CD4-positive, alpha-beta memory T cell (primary cell): ENCODE results near the gene TRIM46. TPM values are rescaled to one million over a fixed set of nuclear protein-coding genes. Genes with fewer than 3 reads are reported as not detected.
A peak's percentile ranks its signal among the peaks of the same experiment; 100 is the strongest.
"Not testable (repeated sequence)": the region's sequence is repeated elsewhere in the genome, so short reads cannot be mapped to it uniquely, and the experiment has no call there.

Source experiments
- CTCF ChIA-PET: fragments of 350-600 bp; sonication (Branson Sonifier 250); formaldehyde crosslinking; loops from one replicate; lab custom pipeline; 2021; ENCODE audit warnings: inconsistent platforms; ENCODE audit not compliant: partially characterized antibody; lab: Charles Lee
- POLR2A ChIA-PET: fragments of 350-600 bp; sonication (Branson Sonifier 250); formaldehyde crosslinking; loops from one replicate; lab custom pipeline; 2021; ENCODE audit not compliant: partially characterized antibody; lab: Charles Lee
- DNase-seq, 5 donors: peaks; one replicate each; pipeline versions ENCODE4 v3.0.0 to v3.0.0-alpha.2; 2020 to 2022; ENCODE audit warnings: mixed read lengths in 1 of 5
- H3K27ac ChIP-seq: one replicate; pipeline ENCODE4 v1.7.0; 2013; ENCODE audit warnings: low read depth, low read length
- H3K27me3 ChIP-seq: 2 replicates; pipeline ENCODE4 v1.7.0; 2013; ENCODE audit warnings: mild to moderate bottlenecking, low read length, moderate library complexity; ENCODE audit not compliant: insufficient read depth
- H3K36me3 ChIP-seq: 2 replicates; pipeline ENCODE4 v1.7.0; 2013; ENCODE audit warnings: mild to moderate bottlenecking, low read length, moderate library complexity; ENCODE audit not compliant: insufficient read depth
- H3K4me1 ChIP-seq: 2 replicates; pipeline ENCODE4 v1.7.0; 2013; ENCODE audit warnings: mild to moderate bottlenecking, low read length, moderate library complexity; ENCODE audit not compliant: insufficient read depth
- H3K4me3 ChIP-seq, 2 donors: one replicate each; pipeline ENCODE4 v1.7.0; 2013; ENCODE audit warnings: low read length in 2 of 2, mild to moderate bottlenecking in 1 of 2
- H3K9me3 ChIP-seq, 2 donors: one replicate each; pipeline ENCODE4 v1.7.0; 2013; ENCODE audit warnings: low read length in 2 of 2, control low read depth in 1 of 2; ENCODE audit not compliant: control insufficient read depth in 1 of 2
- H3K27ac Mint-ChIP-seq, 7 donors: one replicate each; pipeline ENCODE4 v1.8.0; 2020 to 2021; ENCODE audit warnings: mixed read lengths in 7 of 7, mild to moderate bottlenecking in 6 of 7, inconsistent platforms in 3 of 7, moderate library complexity in 3 of 7
- H3K27me3 Mint-ChIP-seq, 2 donors: one replicate each; pipeline ENCODE4 v1.8.0; 2020 to 2021; ENCODE audit warnings: mixed read lengths in 2 of 2
- H3K36me3 Mint-ChIP-seq, 2 donors: one replicate each; pipeline ENCODE4 v1.8.0; 2020 to 2021; ENCODE audit warnings: mixed read lengths in 2 of 2, inconsistent platforms in 1 of 2, mild to moderate bottlenecking in 1 of 2
- H3K4me1 Mint-ChIP-seq, 4 donors: one replicate each; pipeline ENCODE4 v1.8.0; 2020 to 2021; ENCODE audit warnings: mixed read lengths in 4 of 4, mild to moderate bottlenecking in 1 of 4
- H3K4me3 Mint-ChIP-seq, 8 donors: one replicate each; pipeline ENCODE4 v1.8.0; 2020 to 2021; ENCODE audit warnings: mixed read lengths in 8 of 8, mild to moderate bottlenecking in 7 of 8, moderate library complexity in 6 of 8, inconsistent platforms in 3 of 8
- H3K9me3 Mint-ChIP-seq, 8 donors: one replicate each; pipeline ENCODE4 v1.8.0; 2020 to 2021; ENCODE audit warnings: mixed read lengths in 8 of 8, mild to moderate bottlenecking in 5 of 8, inconsistent platforms in 3 of 8, moderate library complexity in 1 of 8
- intact Hi-C: fragments of 100-400 bp; cut with micrococcal nuclease; formaldehyde crosslinking; loops from one replicate; pipeline ENCODE4 v1.15.1; 2023
- polyA plus RNA-seq, 2 donors: library from polyadenylated mRNA; unstranded; fragments of 300-500 nt; fragmentation: Illumina TruSeq; gene quantifications; one replicate each; pipeline ENCODE4 v1.2.3, GENCODE V29; 2021
- total RNA-seq, 2 experiments: library from RNA; stranded (reverse); gene quantifications; one replicate each; pipeline ENCODE4 v1.2.3, GENCODE V29; 2021

The TRIM46 gene
- total and polyA plus RNA-seq, 4 experiments from 2014 or later = 1.6 to 8.5 (median 6.0) TPM

DNA sequence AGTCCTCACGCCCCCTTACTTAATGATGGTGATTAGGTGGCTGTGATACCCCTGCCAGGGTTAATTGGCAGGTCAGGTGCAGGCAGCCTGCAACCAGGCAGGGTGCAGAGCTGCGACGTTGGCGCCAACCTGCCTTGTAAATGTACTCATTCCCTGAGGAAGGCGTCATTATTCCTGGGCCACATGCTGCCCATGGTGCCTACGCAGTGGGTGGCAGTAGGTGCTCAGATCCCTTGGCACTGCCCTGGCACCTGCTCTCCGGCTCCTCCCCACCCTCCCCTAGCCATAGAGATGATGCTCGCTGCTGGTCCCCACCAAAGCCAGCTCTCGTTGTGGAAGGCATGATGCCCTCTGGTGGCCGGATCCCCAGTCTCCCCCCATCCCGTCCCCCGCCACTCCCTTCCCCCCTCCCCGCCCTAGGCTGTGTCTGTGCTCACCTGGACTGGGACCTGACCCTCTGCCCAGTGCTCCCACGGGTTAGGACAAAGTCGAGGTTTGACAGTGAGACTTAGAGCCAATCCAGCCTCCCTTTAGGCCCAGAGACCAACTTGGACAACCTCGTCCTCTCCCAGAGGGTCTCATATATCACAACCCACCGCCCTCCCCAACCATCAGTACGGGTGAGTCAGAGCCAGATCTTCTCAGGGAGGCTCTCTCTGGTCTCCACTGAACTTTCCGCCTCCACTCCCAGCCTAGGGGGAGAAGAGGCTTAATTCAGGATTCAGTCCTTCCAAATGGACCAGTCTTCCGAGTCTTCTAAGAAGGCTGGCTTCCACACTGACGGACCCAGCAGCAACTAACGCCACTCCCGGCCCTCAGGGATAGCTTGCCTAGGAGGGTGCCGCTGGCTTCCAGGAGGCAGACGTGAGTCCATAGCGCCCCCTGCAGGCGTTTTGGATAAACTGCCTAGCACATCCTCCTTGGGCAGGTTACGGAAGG lies 6.2 kb upstream of the TRIM46 start:
- ChIA-PET POLR2A (interaction anchor here (0.7 to 2.1 kb wide), 3 partner anchors 22 to 82 kb away, joined by 3 to 14 read pairs (median 3); no protein-coding TSS in a partner anchor), CTCF (interaction anchor here (0.6 to 12.5 kb wide), 15 partner anchors 10 to 234 kb away, joined by 3 to 229 read pairs (median 5); partner anchors contain the start of gene SLC50A1)
- H3K4me1 ChIP-seq = peaks cover 22% of the 10 kb centered on the region
- Mint-ChIP-seq H3K36me3 (peaks cover 15 to 21% of the 10 kb centered on the region in 2 donors), H3K9me3 (peaks cover 0 to 2% (median 0%) of the 10 kb centered on the region in 8 donors), H3K27me3 (no peaks in the 10 kb centered on the region), H3K27ac (peak overlapping the region in 5 of 7 donors; percentile 14 to 70 (median 57)), H3K4me1 (peaks cover 14 to 28% (median 26%) of the 10 kb centered on the region in 4 donors), H3K4me3 (peak overlapping the region in 7 of 8 donors; percentile 46 to 68 (median 59))
- no peaks in the 10 kb centered on the region for H3K9me3 ChIP-seq
- H3K27ac ChIP-seq = no peak overlapping the region
- DNase-seq = peak; percentile 79 to 83 (median 81)
- intact Hi-C loops = loop anchor here (1.0 kb wide), 1 partner anchor 76 kb away; no protein-coding TSS in a partner anchor
- H3K27me3 ChIP-seq = no peaks in the 10 kb centered on the region
- H3K4me3 ChIP-seq = no peak overlapping the region
- H3K36me3 ChIP-seq = peaks cover 18% of the 10 kb centered on the region

DNA sequence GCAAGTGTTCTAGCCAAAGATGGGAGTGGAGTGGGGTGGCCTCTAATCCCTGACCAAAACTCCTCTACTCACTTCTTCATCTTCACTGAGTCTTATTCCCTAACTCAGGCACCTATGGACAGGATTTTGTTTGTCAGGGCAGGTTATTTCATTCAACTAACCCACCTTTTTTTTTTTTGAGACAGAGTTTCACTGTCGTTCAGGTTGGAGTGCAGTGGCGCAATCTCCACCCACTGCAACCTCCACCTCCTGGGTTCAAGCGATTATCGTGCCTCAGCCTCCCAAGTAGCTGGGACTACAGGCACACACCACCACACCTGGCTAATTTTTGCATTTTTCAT lies 5.6 kb upstream of the TRIM46 start:
- H3K4me3 ChIP-seq, DNase-seq, H3K27ac ChIP-seq, H3K27me3 Mint-ChIP-seq, H3K27me3 ChIP-seq, intact Hi-C loops, H3K9me3 Mint-ChIP-seq, H3K9me3 ChIP-seq: not testable (repeated sequence)
- H3K36me3 ChIP-seq = peaks cover 18% of the 10 kb centered on the region
- CTCF ChIA-PET = interaction anchor here (0.7 to 12.5 kb wide), 15 partner anchors 9 to 374 kb away, joined by 3 to 229 read pairs (median 5); partner anchors contain the start of gene SLC50A1
- H3K4me3 Mint-ChIP-seq = peak overlapping the region in 2 of 8 donors; percentile 18 to 61
- H3K27ac Mint-ChIP-seq = peak overlapping the region in 4 of 7 donors; percentile 14 to 70 (median 50)
- peaks cover 15 to 25% of the 10 kb centered on the region in 2 donors for H3K36me3 Mint-ChIP-seq
- peaks cover 25% of the 10 kb centered on the region for H3K4me1 ChIP-seq
- H3K4me1 Mint-ChIP-seq = peaks cover 15 to 33% (median 29%) of the 10 kb centered on the region in 4 donors
- POLR2A ChIA-PET = interaction anchor here (0.7 to 2.1 kb wide), 2 partner anchors 22 to 77 kb away, joined by 3 to 14 read pairs; no protein-coding TSS in a partner anchor

DNA sequence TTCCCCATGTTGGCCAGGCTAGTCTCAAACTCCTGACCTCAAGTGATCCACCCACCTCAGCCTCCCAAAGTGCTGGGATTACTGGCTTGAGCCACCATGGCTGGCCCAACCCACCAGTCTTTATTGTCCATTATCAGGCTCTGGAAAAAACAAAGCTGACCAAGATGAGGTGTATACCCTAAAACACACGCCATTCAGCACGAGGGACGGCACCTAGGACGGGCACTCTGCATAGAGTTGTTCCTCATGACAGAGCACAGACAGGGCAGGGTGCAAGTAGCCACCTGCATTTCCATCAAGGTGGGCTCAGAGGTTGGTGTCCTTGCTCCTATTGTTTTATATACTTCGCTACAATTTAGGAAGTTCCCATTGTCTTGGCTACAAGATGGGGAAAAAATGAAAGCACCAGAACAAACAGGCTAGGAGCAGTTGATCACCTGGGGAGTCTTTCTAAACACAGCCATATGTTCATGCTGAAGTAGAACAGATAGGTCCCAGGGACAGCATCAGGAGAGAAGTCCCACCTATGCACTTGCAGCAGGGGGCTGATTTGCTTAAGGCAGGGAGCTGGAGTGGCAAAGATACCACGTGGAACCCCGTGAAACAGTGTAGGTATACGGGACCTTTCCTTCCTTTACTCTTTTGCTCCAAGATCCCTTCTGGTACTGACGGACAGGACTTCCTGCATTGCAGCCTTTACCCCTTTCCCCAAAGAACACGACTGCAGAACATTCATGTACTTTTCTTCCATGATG lies 5.0 kb upstream of the TRIM46 start:
- peak overlapping the region in 2 of 7 donors; percentile 35 to 59 for H3K27ac Mint-ChIP-seq
- H3K4me3 ChIP-seq = no peak overlapping the region
- no peaks in the 10 kb centered on the region for H3K27me3 Mint-ChIP-seq
- H3K9me3 ChIP-seq = no peaks in the 10 kb centered on the region
- H3K27ac ChIP-seq = no peak overlapping the region
- peaks cover 0 to 2% (median 0%) of the 10 kb centered on the region in 8 donors for H3K9me3 Mint-ChIP-seq
- no peak overlapping the region for H3K4me3 Mint-ChIP-seq
- H3K4me1 ChIP-seq = peaks cover 29% of the 10 kb centered on the region
- H3K27me3 ChIP-seq = no peaks in the 10 kb centered on the region
- ChIA-PET CTCF (interaction anchor here (0.6 to 12.5 kb wide), 17 partner anchors 9 to 374 kb away, joined by 3 to 229 read pairs (median 5); partner anchors contain the start of gene SLC50A1), POLR2A (interaction anchor here (0.9 to 2.1 kb wide), 4 partner anchors 34 to 104 kb away, joined by 3 to 14 read pairs (median 4); no protein-coding TSS in a partner anchor)
- peaks cover 15 to 28% of the 10 kb centered on the region in 2 donors for H3K36me3 Mint-ChIP-seq
- H3K4me1 Mint-ChIP-seq = peaks cover 21 to 39% (median 34%) of the 10 kb centered on the region in 4 donors
- intact Hi-C loops = no loop called here
- no peak for DNase-seq
- peaks cover 18% of the 10 kb centered on the region for H3K36me3 ChIP-seq

DNA sequence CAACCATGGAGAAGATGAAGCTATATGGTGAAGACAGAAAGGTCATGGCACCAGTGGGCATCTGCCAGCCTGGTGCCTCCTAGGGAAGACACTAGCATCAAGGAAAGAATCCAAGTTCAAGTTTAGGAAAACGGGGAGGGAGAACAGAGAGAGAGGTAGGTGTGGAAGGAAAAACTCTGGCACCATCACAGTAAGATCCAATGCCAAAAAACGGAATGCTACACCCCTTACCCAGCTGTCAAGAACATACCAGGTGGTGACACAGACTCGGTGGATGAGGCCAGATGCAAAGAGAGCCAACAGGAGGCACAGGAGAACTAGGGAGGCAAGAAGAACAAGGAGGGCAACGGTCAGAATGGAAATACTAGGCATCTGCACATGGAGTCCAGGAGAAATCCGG lies 4.1 kb upstream of the TRIM46 start:
- H3K36me3 Mint-ChIP-seq = peaks cover 15 to 31% of the 10 kb centered on the region in 2 donors
- H3K4me1 Mint-ChIP-seq = peaks cover 25 to 48% (median 39%) of the 10 kb centered on the region in 4 donors
- no peaks in the 10 kb centered on the region for H3K9me3 ChIP-seq
- no peaks in the 10 kb centered on the region for H3K27me3 Mint-ChIP-seq
- H3K36me3 ChIP-seq = peaks cover 18% of the 10 kb centered on the region
- no peak overlapping the region for H3K4me3 ChIP-seq
- H3K4me3 Mint-ChIP-seq = peak overlapping the region in 1 of 8 donors; percentile 49
- H3K27ac Mint-ChIP-seq = peak overlapping the region in 4 of 7 donors; percentile 3 to 83 (median 60)
- no peak overlapping the region for H3K27ac ChIP-seq
- H3K4me1 ChIP-seq = peaks cover 33% of the 10 kb centered on the region
- H3K27me3 ChIP-seq = no peaks in the 10 kb centered on the region
- intact Hi-C loops = no loop called here
- ChIA-PET CTCF (interaction anchor here (1.1 to 12.5 kb wide), 8 partner anchors 14 to 84 kb away, joined by 3 to 229 read pairs (median 6); no protein-coding TSS in a partner anchor), POLR2A (interaction anchor here (0.9 to 1.3 kb wide), 3 partner anchors 34 to 105 kb away, joined by 3 to 4 read pairs (median 3); no protein-coding TSS in a partner anchor)
- DNase-seq = no peak
- peaks cover 0 to 2% (median 0%) of the 10 kb centered on the region in 8 donors for H3K9me3 Mint-ChIP-seq

DNA sequence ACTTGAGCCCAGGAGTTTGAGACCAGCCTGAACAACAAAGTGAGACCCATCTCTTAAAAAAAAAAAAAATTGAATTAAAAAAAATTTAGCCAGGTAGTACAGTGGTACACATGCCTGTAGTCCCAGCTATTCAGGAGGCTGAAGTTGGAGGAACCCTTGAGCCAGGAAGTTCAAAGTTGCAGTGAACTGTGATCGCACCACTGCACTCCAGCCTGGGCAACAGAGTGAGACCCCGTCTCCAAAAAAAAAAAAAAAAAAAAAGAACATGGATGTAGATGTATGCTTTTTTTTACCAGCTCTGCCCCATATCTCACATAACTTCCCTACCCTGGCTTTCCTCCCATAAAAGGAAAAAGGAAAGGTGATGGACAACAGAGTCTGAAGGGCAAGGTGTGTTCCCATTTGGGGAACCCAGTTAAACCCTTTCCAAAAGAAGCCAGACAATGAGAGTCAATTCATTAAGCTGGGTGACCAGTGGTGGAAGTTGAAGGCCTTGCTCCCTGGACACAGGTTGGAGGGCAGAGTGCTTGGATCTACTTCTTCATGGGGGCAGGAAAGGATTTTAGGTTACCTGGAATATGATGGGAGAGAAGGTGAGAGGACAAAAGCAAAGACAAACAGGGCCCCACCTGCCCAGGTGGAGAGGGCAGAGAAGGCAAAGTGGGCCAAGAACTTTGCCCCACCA lies 3.4 kb upstream of the TRIM46 start:
- no peak for DNase-seq
- Histone ChIP-seq H3K27me3 (no peaks in the 10 kb centered on the region), H3K4me1 (peaks cover 40% of the 10 kb centered on the region), H3K4me3 (no peak overlapping the region), H3K36me3 (peaks cover 18% of the 10 kb centered on the region), H3K27ac (no peak overlapping the region), H3K9me3 (no peaks in the 10 kb centered on the region)
- H3K4me1 Mint-ChIP-seq = peaks cover 31 to 55% (median 44%) of the 10 kb centered on the region in 4 donors
- ChIA-PET CTCF (interaction anchor here (1.1 to 12.5 kb wide), 4 partner anchors 23 to 85 kb away, joined by 3 to 229 read pairs (median 74); no protein-coding TSS in a partner anchor), POLR2A (interaction anchor here (1.0 to 1.1 kb wide), 2 partner anchors 34 to 119 kb away, joined by 3 to 4 read pairs; partner anchors contain the start of genes ADAM15 and SLC50A1)
- H3K36me3 Mint-ChIP-seq = peaks cover 15 to 31% of the 10 kb centered on the region in 2 donors
- no peaks in the 10 kb centered on the region for H3K27me3 Mint-ChIP-seq
- peaks cover 0 to 2% (median 0%) of the 10 kb centered on the region in 8 donors for H3K9me3 Mint-ChIP-seq
- H3K27ac Mint-ChIP-seq = peak overlapping the region in 3 of 7 donors; percentile 13 to 74 (median 70)
- peak overlapping the region in 5 of 8 donors; percentile 9 to 54 (median 36) for H3K4me3 Mint-ChIP-seq
- intact Hi-C loops = loop anchor here (5.0 to 10.0 kb wide), 3 partner anchors 37 to 155 kb away; partner anchors contain the start of genes MTX1, RUSC1 and THBS3

DNA sequence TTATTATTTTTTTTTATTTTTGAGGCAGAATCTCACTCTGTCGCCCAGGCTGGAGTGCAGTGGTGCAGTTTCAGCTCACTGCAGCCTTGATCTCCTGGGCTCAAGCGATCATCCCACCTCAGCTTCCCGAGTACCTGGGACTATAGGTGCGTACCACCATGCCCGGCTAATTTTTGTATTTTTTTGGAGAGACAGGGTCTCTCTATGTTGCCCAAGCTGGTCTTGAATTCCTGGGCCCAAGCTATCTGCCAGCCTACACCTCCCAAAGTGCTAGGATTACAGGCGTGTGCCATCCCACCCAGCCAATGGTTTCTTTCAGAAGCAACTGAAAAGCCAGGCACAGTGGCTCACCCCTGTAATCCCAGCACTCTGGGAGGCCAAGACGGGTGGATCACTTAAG lies 2.8 kb upstream of the TRIM46 start:
- H3K36me3 Mint-ChIP-seq = peaks cover 15 to 31% of the 10 kb centered on the region in 2 donors
- peaks cover 46% of the 10 kb centered on the region for H3K4me1 ChIP-seq
- H3K36me3 ChIP-seq = peaks cover 18% of the 10 kb centered on the region
- POLR2A ChIA-PET = interaction anchor here (1.0 to 1.1 kb wide), 2 partner anchors 35 to 120 kb away, joined by 3 to 4 read pairs; partner anchors contain the start of genes ADAM15 and SLC50A1
- peaks cover 31 to 60% (median 45%) of the 10 kb centered on the region in 4 donors for H3K4me1 Mint-ChIP-seq
- H3K4me3 ChIP-seq = no peak overlapping the region
- peaks cover 0 to 2% (median 0%) of the 10 kb centered on the region in 8 donors for H3K9me3 Mint-ChIP-seq
- H3K27me3 ChIP-seq = no peaks in the 10 kb centered on the region
- H3K4me3 Mint-ChIP-seq = no peak overlapping the region
- CTCF ChIA-PET = interaction anchor here (1.2 to 12.5 kb wide), 3 partner anchors 22 to 86 kb away, joined by 4 to 229 read pairs (median 145); no protein-coding TSS in a partner anchor
- DNase-seq = no peak
- H3K27ac ChIP-seq = no peak overlapping the region
- intact Hi-C loops = loop anchor here (5.0 to 10.0 kb wide), 3 partner anchors 36 to 154 kb away; partner anchors contain the start of genes MTX1, RUSC1 and THBS3
- H3K9me3 ChIP-seq = no peaks in the 10 kb centered on the region
- H3K27ac Mint-ChIP-seq = peak overlapping the region in 2 of 7 donors; percentile 13 to 36
- H3K27me3 Mint-ChIP-seq = no peaks in the 10 kb centered on the region
